Sigmoid colon (tissue), 4 donors: ENCODE data around the gene THRSP.

ENCODE experiments used
- POLR2AphosphoS5 ChIP-seq, 4 donors: sonication (generic); formaldehyde crosslinking; IDR thresholded peaks; one replicate each; pipeline ENCODE4 v1.6.1; 2017; ENCODE audit warnings: antibody characterized with exemption in 4 of 4
- TF ChIP-seq, protein P1 (sequence below), 4 experiments: fragments of 450-650 bp in 3 of 4; fragments of 200-600 bp in 1 of 4; IDR thresholded peaks; one replicate each; pipeline ENCODE4 v1.5.1; 2016 to 2019; ENCODE audit warnings: antibody characterized with exemption in 4 of 4, mild to moderate bottlenecking in 3 of 4, moderate library complexity in 2 of 4

DNA sequence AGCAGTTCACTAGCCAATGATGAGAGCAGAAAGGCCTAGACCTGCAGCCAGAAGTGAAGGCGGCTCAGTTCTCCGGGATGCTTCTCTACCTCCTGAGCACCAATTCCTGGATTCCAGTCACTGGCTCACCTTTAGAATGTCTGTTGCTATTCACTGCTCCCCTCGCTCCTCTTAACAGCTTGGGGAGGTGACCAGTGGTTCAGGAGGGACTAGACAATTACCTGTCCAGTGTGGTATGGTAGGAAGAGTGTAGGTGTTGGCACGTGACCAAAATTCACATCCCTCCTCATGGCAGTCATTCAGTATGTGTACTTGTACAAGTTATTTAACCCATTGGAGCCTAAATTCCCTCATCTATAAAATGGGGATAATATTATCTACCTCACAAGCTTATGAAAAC, 4.0 kb downstream of the THRSP start:
- TF ChIP-seq, protein P1, sequence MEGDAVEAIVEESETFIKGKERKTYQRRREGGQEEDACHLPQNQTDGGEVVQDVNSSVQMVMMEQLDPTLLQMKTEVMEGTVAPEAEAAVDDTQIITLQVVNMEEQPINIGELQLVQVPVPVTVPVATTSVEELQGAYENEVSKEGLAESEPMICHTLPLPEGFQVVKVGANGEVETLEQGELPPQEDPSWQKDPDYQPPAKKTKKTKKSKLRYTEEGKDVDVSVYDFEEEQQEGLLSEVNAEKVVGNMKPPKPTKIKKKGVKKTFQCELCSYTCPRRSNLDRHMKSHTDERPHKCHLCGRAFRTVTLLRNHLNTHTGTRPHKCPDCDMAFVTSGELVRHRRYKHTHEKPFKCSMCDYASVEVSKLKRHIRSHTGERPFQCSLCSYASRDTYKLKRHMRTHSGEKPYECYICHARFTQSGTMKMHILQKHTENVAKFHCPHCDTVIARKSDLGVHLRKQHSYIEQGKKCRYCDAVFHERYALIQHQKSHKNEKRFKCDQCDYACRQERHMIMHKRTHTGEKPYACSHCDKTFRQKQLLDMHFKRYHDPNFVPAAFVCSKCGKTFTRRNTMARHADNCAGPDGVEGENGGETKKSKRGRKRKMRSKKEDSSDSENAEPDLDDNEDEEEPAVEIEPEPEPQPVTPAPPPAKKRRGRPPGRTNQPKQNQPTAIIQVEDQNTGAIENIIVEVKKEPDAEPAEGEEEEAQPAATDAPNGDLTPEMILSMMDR (IDR thresholded peaks at IDR 0.05), result no peak
- no peak for TF ChIP-seq POLR2AphosphoS5 (IDR thresholded peaks at IDR 0.05)
